ENCODE measurements around the gene SLC35F2. TPM values are rescaled to one million over a fixed set of nuclear protein-coding genes. Genes with fewer than 3 reads are reported as not detected.

SLC35F2 gene
- total RNA-seq, 2 experiments from 2014 or later: 7.7 to 7.8 TPM

DNA sequence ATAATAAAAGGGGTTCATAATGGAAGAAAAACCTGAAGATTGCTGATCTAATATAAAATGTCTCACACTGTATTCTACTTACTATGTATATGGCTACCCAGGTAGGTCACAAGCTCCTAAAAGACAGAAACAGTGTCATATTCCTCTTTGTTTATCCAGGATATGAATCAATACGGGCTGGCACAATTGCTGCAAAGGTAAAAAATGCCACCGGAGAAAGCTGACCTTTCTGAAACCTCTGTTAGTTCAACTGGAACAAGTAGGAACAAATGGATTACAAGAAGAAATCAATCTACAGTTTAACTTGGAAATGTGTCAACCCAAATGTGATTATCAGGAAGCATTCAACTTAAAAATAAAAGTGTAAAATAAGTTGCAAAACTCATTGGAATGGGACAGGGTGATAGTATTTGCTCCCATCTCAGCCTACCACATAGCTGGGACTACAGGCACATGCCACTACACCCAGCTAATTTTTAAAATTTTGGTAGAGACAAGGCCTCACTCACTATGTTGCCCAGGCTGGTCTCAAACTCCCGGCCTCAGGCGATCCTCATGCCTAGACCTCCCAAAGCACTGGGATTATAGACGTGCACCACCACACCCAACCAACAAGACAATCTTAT, 27.6 kb downstream of the SLC35F2 start:
- no peaks in the 10 kb centered on the region for H3K9me3 Mint-ChIP-seq
- no peaks in the 10 kb centered on the region for H3K4me1 Mint-ChIP-seq
- CTCF ChIA-PET: interaction anchor here (1.3 kb wide), 1 partner anchor 10 kb away, joined by 4 read pairs; no protein-coding TSS in a partner anchor

DNA sequence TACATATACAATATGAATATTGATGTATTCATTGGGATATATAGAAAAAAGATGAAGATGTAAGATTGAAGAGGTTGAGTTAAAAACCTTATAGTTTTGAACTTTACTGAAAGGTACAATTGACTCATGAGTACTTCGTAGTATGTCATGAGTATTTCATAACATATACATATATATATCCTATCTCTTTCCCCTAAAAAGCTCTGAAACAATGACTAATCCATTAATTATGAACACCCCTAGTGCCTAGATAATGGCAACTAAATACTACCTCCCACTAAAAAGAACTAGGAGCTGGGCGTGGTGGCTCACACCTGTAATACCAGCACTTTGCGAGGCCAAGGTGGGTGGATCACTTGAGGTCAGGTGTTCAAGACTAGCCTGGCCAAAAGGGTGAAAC, 31.5 kb downstream of the SLC35F2 start:
- Mint-ChIP-seq H3K4me1 (no peaks in the 10 kb centered on the region), H3K9me3 (no peaks in the 10 kb centered on the region), H3K4me3 (no peak overlapping the region), H3K27ac (no peak overlapping the region), H3K36me3 (ENCODE audit: low read depth) (peaks cover 3% of the 10 kb centered on the region), H3K27me3 (no peaks in the 10 kb centered on the region)
- ChIA-PET POLR2A (no interaction called here), CTCF (interaction anchor here (0.7 kb wide), 1 partner anchor 28 kb away, joined by 3 read pairs; no protein-coding TSS in a partner anchor)
- DNase-seq: no peak

More for the DNA sequence above, 27.6 kb downstream of the SLC35F2 start:
- DNase-seq: no peak
- Mint-ChIP-seq H3K27ac (no peak overlapping the region), H3K27me3 (no peaks in the 10 kb centered on the region), H3K4me3 (no peak overlapping the region), H3K36me3 (ENCODE audit: low read depth) (peaks cover 3% of the 10 kb centered on the region)
- POLR2A ChIA-PET: no interaction called here

DNA sequence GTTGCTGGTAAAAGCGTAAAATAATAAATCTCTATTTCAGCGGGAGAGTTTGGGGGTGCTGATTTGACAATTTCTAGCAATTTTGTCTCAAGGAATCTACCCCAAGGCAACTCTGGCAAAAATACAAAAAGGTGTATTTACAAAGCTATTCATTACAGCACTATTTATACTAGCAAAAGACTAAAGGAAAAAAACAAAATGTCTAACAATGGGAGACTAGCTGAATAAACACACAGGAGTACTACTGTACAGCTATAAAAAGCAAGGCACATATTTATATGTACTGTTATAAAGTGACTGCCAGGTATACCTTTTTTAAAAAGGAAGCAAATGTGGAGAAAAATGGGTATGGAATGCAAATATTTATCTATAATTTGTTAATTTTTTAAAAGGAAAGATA, 32.7 kb downstream of the SLC35F2 start:
- ChIA-PET CTCF (interaction anchor here (0.7 to 1.0 kb wide), 4 partner anchors 10 to 424 kb away, joined by 3 to 5 read pairs (median 4); no protein-coding TSS in a partner anchor), POLR2A (no interaction called here)
- H3K4me1 Mint-ChIP-seq: no peaks in the 10 kb centered on the region
- H3K9me3 Mint-ChIP-seq: no peaks in the 10 kb centered on the region
- H3K36me3 Mint-ChIP-seq (ENCODE audit: low read depth): peaks cover 3% of the 10 kb centered on the region
- no peaks in the 10 kb centered on the region for H3K27me3 Mint-ChIP-seq
- no peak for DNase-seq
- no peak overlapping the region for H3K27ac Mint-ChIP-seq
- H3K4me3 Mint-ChIP-seq: no peak overlapping the region

DNA sequence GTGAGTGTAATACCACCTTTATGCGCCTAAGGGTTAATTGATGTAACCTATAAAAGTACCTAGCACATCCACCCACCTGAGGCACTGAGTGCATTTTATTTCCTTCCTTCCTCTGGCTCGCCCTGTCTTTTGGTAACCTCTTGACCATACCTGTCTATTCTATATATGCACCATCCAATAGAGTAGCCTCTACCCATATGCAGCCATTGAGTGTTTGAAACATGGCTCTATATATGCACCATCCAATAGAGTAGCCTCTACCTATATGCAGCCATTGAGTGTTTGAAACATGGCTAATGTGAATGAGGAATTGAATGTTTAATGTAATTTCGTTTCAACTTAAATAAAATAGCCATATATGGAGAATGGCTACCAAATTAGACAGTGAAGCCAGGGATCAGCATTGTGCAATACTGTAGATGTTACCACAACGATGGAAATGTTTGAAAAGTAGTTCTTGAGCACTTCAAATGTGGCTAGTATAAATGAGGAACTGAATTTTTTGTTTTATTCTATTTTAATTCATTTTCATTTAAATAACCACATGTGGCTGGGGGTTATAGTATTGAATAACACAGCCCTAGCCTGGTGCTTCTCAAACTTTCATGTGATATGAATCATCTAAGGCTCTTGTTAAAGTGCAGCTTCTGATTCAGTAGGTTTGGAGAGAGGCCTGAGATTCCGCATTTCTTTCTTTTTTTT, 33.8 kb downstream of the SLC35F2 start:
- ChIA-PET POLR2A (no interaction called here), CTCF (interaction anchor here (1.0 kb wide), 1 partner anchor 83 kb away, joined by 3 read pairs; no protein-coding TSS in a partner anchor)
- Mint-ChIP-seq H3K4me3 (no peak overlapping the region), H3K4me1 (no peaks in the 10 kb centered on the region), H3K36me3 (ENCODE audit: low read depth) (peaks cover 3% of the 10 kb centered on the region), H3K9me3 (no peaks in the 10 kb centered on the region), H3K27ac (no peak overlapping the region), H3K27me3 (no peaks in the 10 kb centered on the region)
- DNase-seq: no peak

DNA sequence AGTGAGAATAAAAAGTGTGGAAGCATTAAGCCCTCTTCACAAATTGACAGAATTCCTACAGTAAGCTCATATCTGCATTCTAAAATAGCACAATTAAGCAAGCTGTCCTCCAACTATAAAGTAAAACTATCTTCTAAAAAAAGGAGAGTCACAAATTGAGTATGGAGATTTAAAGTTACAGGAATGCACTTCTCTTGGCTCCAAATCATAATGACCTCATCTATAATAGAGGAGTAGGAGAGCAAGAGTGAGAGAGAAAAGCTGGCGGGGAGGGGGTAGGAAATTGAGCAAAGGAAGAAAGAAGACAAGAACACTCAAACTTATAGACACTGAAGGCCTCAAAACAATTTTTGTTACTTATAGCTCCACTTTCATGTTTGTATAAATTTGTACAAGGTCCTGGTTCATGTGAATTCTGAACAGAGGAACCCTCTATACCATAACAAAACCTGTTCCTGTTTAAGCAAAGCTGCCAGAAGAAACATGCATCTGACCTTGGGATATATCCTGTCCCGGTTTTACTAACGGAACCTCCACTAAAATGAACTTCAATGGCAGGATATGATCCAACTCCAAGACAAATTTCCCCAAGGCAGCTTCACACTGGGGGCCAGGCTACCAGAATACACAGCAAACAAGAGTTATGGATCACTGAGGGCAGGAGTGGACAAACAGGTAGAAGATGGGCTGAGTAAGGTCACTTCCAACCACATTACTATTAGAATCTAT, 37.2 kb downstream of the SLC35F2 start:
- no peaks in the 10 kb centered on the region for H3K36me3 Mint-ChIP-seq (ENCODE audit: low read depth)
- no peak overlapping the region for H3K27ac Mint-ChIP-seq
- H3K27me3 Mint-ChIP-seq: no peaks in the 10 kb centered on the region
- peaks cover 2% of the 10 kb centered on the region for H3K9me3 Mint-ChIP-seq
- H3K4me3 Mint-ChIP-seq: no peak overlapping the region
- POLR2A ChIA-PET: no interaction called here
- CTCF ChIA-PET: interaction anchor here (0.7 kb wide), 1 partner anchor 10 kb away, joined by 4 read pairs; no protein-coding TSS in a partner anchor
- H3K4me1 Mint-ChIP-seq: no peaks in the 10 kb centered on the region
- DNase-seq: no peak

DNA sequence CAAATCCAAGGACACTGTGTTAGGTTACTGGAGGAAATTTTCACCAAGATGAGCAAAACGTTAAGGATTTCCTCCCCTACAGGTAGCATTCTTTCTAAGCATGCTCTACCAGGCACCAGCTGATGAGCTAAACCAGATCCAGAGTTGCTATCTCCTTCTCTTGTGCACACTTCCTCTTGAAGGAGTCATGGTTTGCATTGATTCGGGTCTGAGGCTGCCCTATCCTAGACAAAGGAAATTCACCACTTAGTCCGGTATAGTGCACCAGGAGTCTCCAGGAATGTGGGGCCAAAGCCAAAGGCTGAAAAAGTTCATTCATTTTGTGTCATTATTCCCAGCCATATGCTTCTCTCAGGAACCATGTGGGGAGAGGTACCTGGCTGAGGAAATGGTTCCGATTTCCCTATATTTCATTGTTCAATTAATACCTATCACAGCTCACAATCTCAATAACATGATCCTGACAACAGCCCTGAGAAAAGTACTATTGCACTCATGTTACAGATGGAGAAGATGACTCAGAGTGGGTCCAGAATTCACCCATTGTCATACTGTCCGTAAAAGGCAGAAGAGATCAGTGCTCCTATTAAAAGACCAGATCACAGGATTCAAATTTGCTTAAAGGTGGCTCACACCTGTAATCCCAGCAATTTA, 39.1 kb downstream of the SLC35F2 start:
- Mint-ChIP-seq H3K9me3 (peaks cover 2% of the 10 kb centered on the region), H3K27ac (no peak overlapping the region), H3K27me3 (no peaks in the 10 kb centered on the region), H3K4me3 (no peak overlapping the region), H3K36me3 (ENCODE audit: low read depth) (no peaks in the 10 kb centered on the region), H3K4me1 (no peaks in the 10 kb centered on the region)
- DNase-seq: no peak
- ChIA-PET CTCF (no interaction called here), POLR2A (no interaction called here)

DNA sequence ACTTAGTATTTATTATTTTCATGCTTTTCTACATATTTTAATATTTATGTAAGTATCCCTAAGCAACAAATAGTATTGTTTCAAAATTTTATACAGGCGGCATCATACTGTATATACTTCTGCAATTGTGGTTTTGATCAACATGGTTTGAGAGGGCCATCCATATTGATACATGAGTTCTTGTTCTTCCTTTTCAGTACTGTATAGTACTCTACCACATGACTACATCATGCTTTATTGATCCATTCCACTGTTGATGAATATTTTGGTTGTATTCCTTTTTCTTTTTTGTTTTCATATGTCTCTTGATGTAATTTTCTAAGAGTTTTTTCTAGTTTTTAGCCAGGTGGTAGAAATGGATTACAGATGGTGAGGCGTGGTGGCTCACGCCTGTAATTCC, 40.1 kb downstream of the SLC35F2 start:
- H3K9me3 Mint-ChIP-seq: peaks cover 2% of the 10 kb centered on the region
- ChIA-PET POLR2A (no interaction called here), CTCF (no interaction called here)
- H3K27me3 Mint-ChIP-seq: no peaks in the 10 kb centered on the region
- no peaks in the 10 kb centered on the region for H3K4me1 Mint-ChIP-seq
- H3K27ac Mint-ChIP-seq: no peak overlapping the region
- DNase-seq: no peak
- no peak overlapping the region for H3K4me3 Mint-ChIP-seq
- no peaks in the 10 kb centered on the region for H3K36me3 Mint-ChIP-seq (ENCODE audit: low read depth)

DNA sequence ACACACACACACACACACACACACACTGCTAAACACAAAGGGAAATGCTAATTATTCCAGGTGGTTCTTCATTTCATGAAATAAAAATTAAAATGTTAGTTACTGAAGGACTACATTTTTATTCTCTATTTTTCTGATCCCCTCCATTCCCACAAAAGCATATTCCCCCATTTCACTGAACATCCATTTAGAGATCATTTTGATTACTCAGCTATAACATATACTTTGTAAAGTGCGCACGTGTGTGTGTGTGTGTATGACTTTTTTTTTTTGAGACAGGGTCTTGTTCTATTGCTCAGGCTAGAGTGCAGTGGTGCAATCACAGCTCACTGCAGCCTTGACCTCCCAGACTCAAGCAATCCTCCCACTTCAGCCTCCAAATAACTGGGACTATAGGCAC, 42.6 kb downstream of the SLC35F2 start:
- Mint-ChIP-seq H3K4me1 (no peaks in the 10 kb centered on the region), H3K4me3 (no peak overlapping the region), H3K9me3 (peaks cover 2% of the 10 kb centered on the region), H3K27ac (no peak overlapping the region), H3K27me3 (no peaks in the 10 kb centered on the region), H3K36me3 (ENCODE audit: low read depth) (no peaks in the 10 kb centered on the region)
- POLR2A ChIA-PET: no interaction called here
- CTCF ChIA-PET: interaction anchor here (0.7 to 1.3 kb wide), 2 partner anchors 10 to 13 kb away, joined by 3 to 4 read pairs; no protein-coding TSS in a partner anchor
- no peak for DNase-seq

DNA sequence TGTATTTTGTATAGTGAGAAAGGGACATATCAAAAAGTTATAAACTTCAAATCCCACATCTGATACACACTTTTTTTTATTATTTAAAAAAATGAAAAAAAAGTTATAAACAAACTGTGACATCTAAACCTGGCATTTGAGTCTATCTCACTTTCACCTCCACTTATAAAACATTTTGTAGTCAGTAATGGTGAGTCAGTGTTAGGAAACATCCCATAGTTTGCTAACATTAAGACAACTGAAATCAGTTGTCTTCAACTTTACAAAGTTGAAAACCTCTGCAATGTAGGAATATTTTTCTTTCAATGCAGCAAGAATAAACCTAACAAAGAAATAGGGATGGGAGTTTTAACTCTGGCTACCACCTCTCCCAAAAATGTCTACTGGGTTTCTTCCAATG, 47.7 kb downstream of the SLC35F2 start:
- Mint-ChIP-seq H3K4me3 (no peak overlapping the region), H3K36me3 (ENCODE audit: low read depth) (peaks cover 3% of the 10 kb centered on the region), H3K9me3 (no peaks in the 10 kb centered on the region), H3K27me3 (no peaks in the 10 kb centered on the region), H3K27ac (no peak overlapping the region), H3K4me1 (no peaks in the 10 kb centered on the region)
- no peak for DNase-seq
- POLR2A ChIA-PET: no interaction called here
- CTCF ChIA-PET: interaction anchor here (1.4 kb wide), 1 partner anchor 12 kb away, joined by 4 read pairs; no protein-coding TSS in a partner anchor

DNA sequence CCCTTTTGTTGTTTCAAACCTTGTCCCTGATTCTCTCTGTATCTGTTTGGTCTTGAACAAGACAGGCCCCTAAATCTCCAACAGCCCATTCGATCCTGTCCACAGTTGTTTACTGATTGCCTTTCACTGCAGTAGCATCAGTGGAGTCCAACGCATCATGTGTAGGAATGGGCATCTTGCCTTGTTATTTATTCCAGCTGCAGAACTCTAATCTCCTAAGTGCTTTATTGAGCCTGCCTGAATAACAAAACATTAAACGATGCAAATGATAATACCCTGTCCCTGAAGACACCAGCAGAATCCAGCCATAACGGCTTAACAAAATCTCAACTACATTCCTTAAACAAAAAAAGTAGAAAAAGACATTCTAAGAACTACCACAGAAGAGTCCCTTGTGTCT, 50.1 kb downstream of the SLC35F2 start:
- H3K36me3 Mint-ChIP-seq (ENCODE audit: low read depth): peaks cover 6% of the 10 kb centered on the region
- no peaks in the 10 kb centered on the region for H3K9me3 Mint-ChIP-seq
- ChIA-PET POLR2A (no interaction called here), CTCF (no interaction called here)
- no peaks in the 10 kb centered on the region for H3K27me3 Mint-ChIP-seq
- H3K27ac Mint-ChIP-seq: no peak overlapping the region
- DNase-seq: no peak
- H3K4me3 Mint-ChIP-seq: no peak overlapping the region
- H3K4me1 Mint-ChIP-seq: no peaks in the 10 kb centered on the region

DNA sequence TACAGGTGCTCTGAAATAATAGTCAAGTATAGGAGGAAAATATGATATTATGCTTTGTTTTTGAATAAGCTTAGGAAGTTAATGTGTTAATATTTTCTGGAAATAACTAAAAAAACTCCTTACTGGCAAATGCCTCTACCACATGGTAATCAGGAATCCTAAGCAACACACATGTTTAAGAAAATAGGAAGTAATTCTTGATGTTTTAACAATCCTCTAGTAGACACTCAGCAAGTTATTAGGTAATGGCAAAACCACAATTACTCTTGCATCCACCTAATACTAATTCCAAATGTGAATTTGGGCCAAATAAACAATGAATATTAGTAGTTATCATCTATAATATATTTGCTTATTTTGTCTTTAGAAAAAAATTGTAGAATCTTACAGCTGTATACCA, 53.6 kb downstream of the SLC35F2 start:
- Mint-ChIP-seq H3K27ac (no peak overlapping the region), H3K4me3 (no peak overlapping the region), H3K27me3 (no peaks in the 10 kb centered on the region), H3K9me3 (no peaks in the 10 kb centered on the region), H3K4me1 (no peaks in the 10 kb centered on the region), H3K36me3 (ENCODE audit: low read depth) (peaks cover 7% of the 10 kb centered on the region)
- POLR2A ChIA-PET: no interaction called here
- CTCF ChIA-PET: no interaction called here
- no peak for DNase-seq

DNA sequence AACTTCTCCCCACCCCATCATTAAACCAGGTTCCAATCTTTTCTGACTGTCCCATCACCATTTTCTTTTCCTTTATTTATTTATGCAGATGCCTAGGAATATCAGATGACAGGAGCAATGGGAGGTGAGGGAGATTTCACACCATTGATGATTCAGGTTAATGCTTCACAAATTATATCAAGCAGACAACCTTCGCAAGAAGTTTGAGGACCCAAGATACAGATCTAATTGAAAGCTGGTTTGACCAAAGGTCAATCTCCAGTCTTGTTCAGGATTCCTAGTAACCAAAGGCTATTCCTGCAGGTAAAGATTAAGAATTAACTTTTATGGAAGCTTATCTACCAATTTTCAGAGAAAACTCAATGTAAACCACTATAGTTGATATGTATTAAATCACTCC, 54.4 kb downstream of the SLC35F2 start:
- H3K4me1 Mint-ChIP-seq: no peaks in the 10 kb centered on the region
- POLR2A ChIA-PET: no interaction called here
- no peaks in the 10 kb centered on the region for H3K27me3 Mint-ChIP-seq
- H3K4me3 Mint-ChIP-seq: no peak overlapping the region
- DNase-seq: no peak
- H3K36me3 Mint-ChIP-seq (ENCODE audit: low read depth): peaks cover 7% of the 10 kb centered on the region
- CTCF ChIA-PET: no interaction called here
- no peak overlapping the region for H3K27ac Mint-ChIP-seq
- no peaks in the 10 kb centered on the region for H3K9me3 Mint-ChIP-seq

DNA sequence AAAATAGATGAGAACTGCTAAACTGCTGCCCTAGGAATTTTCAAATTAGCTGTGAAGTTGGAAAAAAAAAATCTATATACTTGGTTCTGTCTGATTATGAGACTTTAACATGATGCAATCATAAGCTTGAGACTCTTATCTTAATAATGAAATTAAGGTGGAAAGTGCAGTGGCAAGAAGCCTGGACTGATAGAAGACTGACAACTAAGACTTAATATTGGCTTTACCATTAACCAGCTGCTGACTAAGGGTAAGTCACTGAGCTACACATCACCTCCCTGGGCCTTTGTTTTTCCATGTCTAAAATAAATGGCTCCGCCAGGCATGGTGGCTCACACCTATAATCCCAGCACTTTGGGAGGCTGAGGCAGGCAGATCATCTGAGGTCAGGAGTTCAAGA, 56.9 kb downstream of the SLC35F2 start:
- H3K4me1 Mint-ChIP-seq: no peaks in the 10 kb centered on the region
- H3K27me3 Mint-ChIP-seq: no peaks in the 10 kb centered on the region
- H3K27ac Mint-ChIP-seq: no peak overlapping the region
- no peak overlapping the region for H3K4me3 Mint-ChIP-seq
- peaks cover 6% of the 10 kb centered on the region for H3K36me3 Mint-ChIP-seq (ENCODE audit: low read depth)
- ChIA-PET CTCF (interaction anchor here (1.1 kb wide), 1 partner anchor 280 kb away, joined by 3 read pairs; no protein-coding TSS in a partner anchor), POLR2A (no interaction called here)
- no peak for DNase-seq
- no peaks in the 10 kb centered on the region for H3K9me3 Mint-ChIP-seq
